ENCODE data around the gene P2RX3. TPM values are rescaled to one million over a fixed set of nuclear protein-coding genes. Genes with fewer than 3 reads are reported as not detected.

The P2RX3 gene
- total and polyA plus RNA-seq, 2 donors (not counting 1 experiment from before 2014, with no cell fraction given), result not detected

- peak overlapping the region; percentile 69 for H2AFZ ChIP-seq (ENCODE audit: low read length)
- H3K9ac ChIP-seq (ENCODE audit: insufficient read depth, low read length), result no peak overlapping the region
- H3K4me2 ChIP-seq (ENCODE audit: extremely low read depth, insufficient read depth, low read length), result no peak overlapping the region
- H3K27me3 ChIP-seq (ENCODE audit: control insufficient read depth, insufficient read depth, low read length), result peaks cover under 1% of the 10 kb centered on the region
- no peaks in the 10 kb centered on the region for H4K20me1 ChIP-seq (ENCODE audit: control insufficient read depth, extremely low read depth, insufficient read depth, low read length)
- peak; percentile 44 to 71 for DNase-seq (ENCODE audit: low read depth in 2 of 2)
- H3K4me1 ChIP-seq (ENCODE audit: control insufficient read depth, extremely low read depth, insufficient read depth, low read length), result no peaks in the 10 kb centered on the region
- no peaks in the 10 kb centered on the region for H3K9me3 ChIP-seq (ENCODE audit: control insufficient read depth, insufficient read depth, low read depth, low read length)
- no peak overlapping the region for H3K27ac ChIP-seq (ENCODE audit: insufficient read depth, low read length)
- H3K79me2 ChIP-seq (ENCODE audit: control insufficient read depth, insufficient read depth, low read length), result no peaks in the 10 kb centered on the region
- no peak overlapping the region for H3K4me3 ChIP-seq (replicated peaks in 1 of 4; ENCODE audit: control extremely low read depth in 1 of 4, insufficient read depth in 1 of 4, low read depth in 3 of 4, low read length in 4 of 4)
- H3K36me3 ChIP-seq (ENCODE audit: control insufficient read depth, insufficient read depth, low read length), result no peaks in the 10 kb centered on the region
- no peak for TF ChIP-seq EZH2 (IDR thresholded peaks at IDR 0.05; ENCODE audit: low read length, missing control alignments)
- peak; percentile 56 to 68 for TF ChIP-seq CTCF (conservative IDR thresholded peaks at IDR 0.05 in 1 of 2, IDR thresholded peaks at IDR 0.05 in 1 of 2; ENCODE audit: low read depth in 1 of 2, low read length in 2 of 2)
Observed at GRCh38 chr11:57345555-57346211, 7.5 kb downstream of the P2RX3 start.

DNA sequence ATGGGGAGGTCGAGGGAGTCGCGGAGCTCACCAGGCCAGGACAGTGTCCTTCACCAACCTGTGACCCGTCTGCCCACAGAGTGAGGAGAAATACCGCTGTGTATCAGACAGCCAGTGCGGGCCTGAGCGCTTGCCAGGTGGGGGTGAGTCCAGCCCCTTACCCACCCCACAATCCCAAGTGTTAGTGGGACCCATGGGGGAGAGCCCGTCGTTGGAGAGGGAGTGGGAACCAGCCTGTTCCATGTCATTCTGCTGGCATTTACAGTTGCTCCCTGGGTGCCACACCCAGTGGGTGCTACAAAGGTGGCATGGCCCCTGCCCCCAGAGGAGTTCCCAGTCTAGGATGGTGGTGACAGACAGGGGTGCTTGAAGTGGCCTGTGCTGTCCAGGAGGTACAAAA is 9.2 kb downstream of the P2RX3 start:
- no peak for DNase-seq (ENCODE audit: low read depth in 2 of 2)

GRCh38 chr11:57348052-57348451 is 9.9 kb downstream of the P2RX3 start:
- TF ChIP-seq EZH2 (IDR thresholded peaks at IDR 0.05; ENCODE audit: low read length, missing control alignments) (no peak), CTCF (conservative IDR thresholded peaks at IDR 0.05 in 1 of 2, IDR thresholded peaks at IDR 0.05 in 1 of 2; ENCODE audit: low read depth in 1 of 2, low read length in 2 of 2) (no peak)
- no peaks in the 10 kb centered on the region for H3K36me3 ChIP-seq (ENCODE audit: control insufficient read depth, insufficient read depth, low read length)

More for the DNA sequence above, 9.2 kb downstream of the P2RX3 start:
- Histone ChIP-seq H2AFZ (ENCODE audit: low read length) (no peak overlapping the region), H3K4me3 (replicated peaks in 1 of 4; ENCODE audit: control extremely low read depth in 1 of 4, insufficient read depth in 1 of 4, low read depth in 3 of 4, low read length in 4 of 4) (no peak overlapping the region), H4K20me1 (ENCODE audit: control insufficient read depth, extremely low read depth, insufficient read depth, low read length) (no peaks in the 10 kb centered on the region), H3K79me2 (ENCODE audit: control insufficient read depth, insufficient read depth, low read length) (no peaks in the 10 kb centered on the region), H3K27ac (ENCODE audit: insufficient read depth, low read length) (no peak overlapping the region), H3K4me1 (ENCODE audit: control insufficient read depth, extremely low read depth, insufficient read depth, low read length) (no peaks in the 10 kb centered on the region), H3K9ac (ENCODE audit: insufficient read depth, low read length) (no peak overlapping the region), H3K36me3 (ENCODE audit: control insufficient read depth, insufficient read depth, low read length) (no peaks in the 10 kb centered on the region), H3K9me3 (ENCODE audit: control insufficient read depth, insufficient read depth, low read depth, low read length) (no peaks in the 10 kb centered on the region), H3K4me2 (ENCODE audit: extremely low read depth, insufficient read depth, low read length) (no peak overlapping the region), H3K27me3 (ENCODE audit: control insufficient read depth, insufficient read depth, low read length) (no peaks in the 10 kb centered on the region)
- TF ChIP-seq EZH2 (IDR thresholded peaks at IDR 0.05; ENCODE audit: low read length, missing control alignments) (no peak), CTCF (conservative IDR thresholded peaks at IDR 0.05 in 1 of 2, IDR thresholded peaks at IDR 0.05 in 1 of 2; ENCODE audit: low read depth in 1 of 2, low read length in 2 of 2) (no peak)

More at GRCh38 chr11:57348052-57348451, 9.9 kb downstream of the P2RX3 start:
- Histone ChIP-seq H3K9me3 (ENCODE audit: control insufficient read depth, insufficient read depth, low read depth, low read length) (no peaks in the 10 kb centered on the region), H3K4me3 (replicated peaks in 1 of 4; ENCODE audit: control extremely low read depth in 1 of 4, insufficient read depth in 1 of 4, low read depth in 3 of 4, low read length in 4 of 4) (no peak overlapping the region), H3K4me1 (ENCODE audit: control insufficient read depth, extremely low read depth, insufficient read depth, low read length) (no peaks in the 10 kb centered on the region), H3K27me3 (ENCODE audit: control insufficient read depth, insufficient read depth, low read length) (no peaks in the 10 kb centered on the region), H3K27ac (ENCODE audit: insufficient read depth, low read length) (no peak overlapping the region), H4K20me1 (ENCODE audit: control insufficient read depth, extremely low read depth, insufficient read depth, low read length) (no peaks in the 10 kb centered on the region), H3K79me2 (ENCODE audit: control insufficient read depth, insufficient read depth, low read length) (no peaks in the 10 kb centered on the region), H3K4me2 (ENCODE audit: extremely low read depth, insufficient read depth, low read length) (no peak overlapping the region), H2AFZ (ENCODE audit: low read length) (no peak overlapping the region), H3K9ac (ENCODE audit: insufficient read depth, low read length) (no peak overlapping the region)
- DNase-seq (ENCODE audit: low read depth in 2 of 2), result no peak

Measured in fibroblast of lung (primary cell).